ENCODE results near the gene NEK7.
"Not testable (repeated sequence)": the region's sequence is repeated elsewhere in the genome, so short reads cannot be mapped to it uniquely, and the experiment has no call there.

NEK7 gene

DNA sequence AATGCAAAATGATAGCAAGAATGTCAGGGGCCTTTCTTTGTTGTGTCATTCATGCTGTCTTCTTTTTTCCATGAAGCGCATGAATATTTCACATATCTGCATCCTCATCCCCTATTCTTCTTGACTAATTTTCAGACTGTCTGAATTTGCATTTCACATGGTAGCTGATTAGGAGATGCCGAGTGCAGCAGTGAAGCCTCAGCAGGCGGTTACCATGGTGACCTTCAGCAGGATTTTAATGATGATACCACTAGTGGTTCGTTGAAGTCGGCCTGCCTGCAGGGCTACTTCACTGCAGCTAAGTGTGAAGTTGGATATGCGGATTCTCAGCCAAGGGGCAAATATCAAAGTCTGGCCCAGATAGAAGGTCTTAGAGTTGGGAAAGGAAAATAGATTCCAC is 141.8 kb downstream of the NEK7 start:
- DNase-seq: no peak

GRCh38 chr1:198300451-198300850 is 143.7 kb downstream of the NEK7 start:
- DNase-seq: no peak

GRCh38 chr1:198304431-198304830 is 147.6 kb downstream of the NEK7 start:
- no peak for DNase-seq

- not testable (repeated sequence) for DNase-seq
Observed at GRCh38 chr1:198314817-198315216, 158.0 kb downstream of the NEK7 start.

DNA sequence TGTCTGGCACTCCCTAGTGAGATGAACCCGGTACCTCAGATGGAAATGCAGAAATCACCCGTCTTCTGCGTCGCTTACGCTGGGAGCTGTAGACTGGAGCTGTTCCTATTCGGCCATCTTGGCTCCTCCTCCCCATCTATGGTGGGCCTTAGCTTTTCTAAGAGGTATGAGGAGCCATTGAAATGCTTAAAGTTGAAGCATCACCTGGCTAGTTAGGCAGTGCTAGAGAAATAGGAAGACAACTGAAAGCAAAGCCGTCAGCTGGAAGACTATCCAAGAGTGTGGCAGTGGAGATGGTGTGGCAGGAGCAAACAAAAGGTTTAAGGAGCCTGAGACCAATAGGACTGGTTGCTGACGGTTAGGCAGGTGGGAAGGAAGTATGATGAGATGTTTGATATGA is 158.5 kb downstream of the NEK7 start:
- DNase-seq: not testable (repeated sequence)

- no peak for DNase-seq
Observed at GRCh38 chr1:198316546-198317100, 159.8 kb downstream of the NEK7 start.

GRCh38 chr1:198318085-198318484 is 161.3 kb downstream of the NEK7 start:
- peak; percentile 20 to 23 for DNase-seq

DNA sequence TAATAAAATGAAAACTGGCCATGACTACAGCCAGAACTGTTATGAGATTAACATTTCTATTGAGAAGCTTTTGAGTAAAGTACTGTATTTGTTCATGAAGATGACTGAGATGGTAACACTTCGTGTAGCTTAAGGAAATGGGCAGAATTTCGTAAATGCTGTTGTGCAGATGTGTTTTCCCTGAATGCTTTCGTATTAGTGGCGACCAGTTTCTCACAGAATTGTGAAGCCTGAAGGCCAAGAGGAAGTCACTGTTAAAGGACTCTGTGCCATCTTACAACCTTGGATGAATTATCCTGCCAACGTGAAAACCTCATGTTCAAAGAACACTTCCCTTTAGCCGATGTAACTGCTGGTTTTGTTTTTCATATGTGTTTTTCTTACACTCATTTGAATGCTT is 164.0 kb downstream of the NEK7 start:
- DNase-seq: peak; percentile 43 to 45

DNA sequence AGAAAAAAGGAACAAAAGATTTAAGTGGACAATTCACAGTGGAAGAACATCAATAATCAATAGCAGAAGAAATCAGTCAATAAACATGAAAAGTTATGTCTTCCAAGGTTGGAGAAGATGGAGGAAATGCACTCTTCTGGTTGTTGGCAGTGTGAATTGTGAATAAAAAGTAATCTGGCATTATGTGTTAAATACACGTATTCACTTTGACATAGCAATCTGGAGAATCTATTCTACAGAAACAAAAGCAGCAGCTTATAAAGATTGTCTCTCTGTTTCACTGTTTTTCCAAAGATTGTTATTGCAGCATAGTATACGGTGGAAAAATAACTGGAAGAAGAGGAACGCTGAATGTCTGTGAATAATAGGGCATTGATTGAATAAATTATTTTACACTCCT is 169.4 kb downstream of the NEK7 start:
- no peak for DNase-seq

DNA sequence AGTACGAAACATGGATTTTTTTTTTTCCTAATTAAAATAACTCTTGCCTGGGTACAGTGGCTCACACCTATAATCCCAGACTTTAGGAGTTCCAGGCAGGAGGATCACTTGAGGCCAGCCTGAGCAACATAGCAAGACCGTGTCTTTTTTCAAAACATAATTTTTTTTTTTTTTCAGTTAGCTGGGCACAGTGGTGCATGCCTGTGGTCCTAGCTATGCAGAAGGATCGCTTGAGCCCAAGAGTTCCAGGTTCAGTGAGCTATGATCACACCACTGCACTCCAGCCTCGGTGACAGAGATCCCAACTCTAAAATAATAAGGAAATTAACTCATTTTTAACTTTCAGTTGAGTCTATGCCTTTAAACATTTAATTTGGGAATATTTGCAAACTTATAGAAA is 170.1 kb downstream of the NEK7 start:
- no peak for DNase-seq

DNA sequence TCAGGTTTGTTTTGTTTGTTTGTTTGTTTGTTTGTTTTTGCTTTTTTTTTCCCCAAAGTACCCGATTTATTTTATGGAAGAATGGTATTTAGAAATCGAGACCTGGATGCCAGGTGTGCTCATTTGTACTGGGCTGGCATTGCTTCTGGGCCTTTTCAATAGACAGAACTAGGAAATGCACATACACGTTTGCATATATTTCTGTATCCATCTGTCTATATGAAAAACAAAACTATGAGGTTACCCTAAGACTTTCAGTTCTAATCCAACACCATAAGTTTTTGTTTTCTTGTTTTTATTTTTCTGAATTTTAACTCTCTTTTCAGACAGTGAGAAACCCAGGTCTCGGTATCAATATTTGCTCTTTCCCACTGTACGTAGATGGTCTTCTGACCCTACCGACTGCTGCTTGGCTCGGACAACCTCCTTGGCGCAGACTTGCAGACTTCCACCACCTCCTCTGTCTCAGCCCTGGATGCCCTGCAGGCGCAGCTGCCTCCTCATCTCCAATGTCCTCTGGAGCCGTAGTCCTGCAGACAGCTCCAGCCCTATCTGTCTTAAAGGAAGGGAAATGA is 171.7 kb downstream of the NEK7 start:
- DNase-seq: no peak

DNA sequence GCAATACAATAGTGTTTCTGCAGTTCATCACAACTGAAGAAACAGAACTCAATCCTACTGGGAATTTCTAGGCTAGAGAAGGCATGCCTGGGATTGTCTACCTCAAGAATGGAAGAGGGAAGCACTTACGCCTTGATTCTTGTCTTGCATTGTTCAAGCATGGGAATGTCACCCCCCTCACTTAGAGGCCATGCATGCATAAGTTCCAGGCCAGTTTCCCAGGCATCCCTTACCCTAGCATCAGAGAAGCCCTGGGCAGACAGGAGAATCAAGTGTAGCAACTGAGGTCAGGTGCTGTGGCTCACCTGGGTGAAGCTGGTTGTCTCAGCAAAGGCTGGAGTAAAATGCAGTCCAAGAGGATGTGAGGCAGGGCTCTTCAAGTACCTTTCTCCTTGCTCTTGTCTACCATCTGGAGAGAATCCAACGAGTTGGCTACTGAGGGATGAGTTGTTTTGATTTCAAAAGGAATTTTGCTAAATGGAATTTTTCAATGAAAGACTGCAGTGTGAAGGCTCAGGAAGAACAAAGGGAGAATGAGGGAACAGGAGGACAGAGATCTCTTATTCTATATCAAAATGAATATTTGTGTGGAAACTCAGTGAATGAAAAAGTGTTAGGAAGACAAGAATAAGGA is 174.3 kb downstream of the NEK7 start:
- DNase-seq: no peak

GRCh38 chr1:198333744-198334143 is 176.9 kb downstream of the NEK7 start:
- DNase-seq: no peak

- DNase-seq: no peak
Observed at GRCh38 chr1:198335663-198336062, 178.9 kb downstream of the NEK7 start.

GRCh38 chr1:198337886-198338285 is 181.1 kb downstream of the NEK7 start:
- DNase-seq: no peak

DNA sequence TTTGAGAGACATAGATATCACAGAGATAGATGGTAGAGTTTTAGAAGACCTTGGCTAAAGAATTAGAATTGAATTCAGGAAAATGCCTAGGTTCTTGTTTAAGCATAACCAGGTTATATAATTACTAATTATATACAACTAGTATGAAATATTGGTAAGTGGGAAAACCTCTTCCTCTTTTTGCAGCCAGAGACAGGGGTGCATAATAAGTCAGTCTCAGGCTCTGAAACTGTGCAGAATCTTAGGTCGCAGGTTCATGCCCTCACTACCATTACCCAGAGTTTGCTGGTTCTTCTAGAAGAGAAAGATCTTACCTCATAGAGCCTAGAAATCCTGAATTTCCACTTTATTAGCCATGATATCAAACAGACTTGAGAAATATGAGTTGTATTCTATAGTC is 183.3 kb downstream of the NEK7 start:
- DNase-seq: no peak

- DNase-seq: no peak
Observed at GRCh38 chr1:198346178-198346577, 189.4 kb downstream of the NEK7 start.

- DNase-seq: no peak
Observed at GRCh38 chr1:198350456-198350855, 193.7 kb downstream of the NEK7 start.

- no peak for DNase-seq
Observed at GRCh38 chr1:198352975-198353695, 196.3 kb downstream of the NEK7 start.

DNA sequence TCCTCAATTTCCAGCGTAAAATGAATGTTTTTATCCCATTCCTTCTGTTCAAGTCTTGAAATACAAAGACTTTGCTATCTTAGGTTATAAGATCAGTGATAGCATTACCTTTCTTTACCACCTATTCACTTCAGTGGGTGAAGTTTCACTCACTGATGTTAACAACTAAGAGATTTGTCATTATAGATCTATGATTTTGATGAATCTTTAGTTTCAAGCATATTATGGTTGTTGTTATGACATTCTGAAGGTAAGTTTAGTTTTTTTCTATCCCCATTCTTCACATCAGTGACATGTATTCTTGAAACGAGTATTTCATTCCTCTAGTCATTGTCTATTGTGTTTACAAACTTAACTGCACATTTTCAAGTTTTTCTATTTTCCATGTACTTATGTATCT is 201.1 kb downstream of the NEK7 start:
- DNase-seq: no peak

DNA sequence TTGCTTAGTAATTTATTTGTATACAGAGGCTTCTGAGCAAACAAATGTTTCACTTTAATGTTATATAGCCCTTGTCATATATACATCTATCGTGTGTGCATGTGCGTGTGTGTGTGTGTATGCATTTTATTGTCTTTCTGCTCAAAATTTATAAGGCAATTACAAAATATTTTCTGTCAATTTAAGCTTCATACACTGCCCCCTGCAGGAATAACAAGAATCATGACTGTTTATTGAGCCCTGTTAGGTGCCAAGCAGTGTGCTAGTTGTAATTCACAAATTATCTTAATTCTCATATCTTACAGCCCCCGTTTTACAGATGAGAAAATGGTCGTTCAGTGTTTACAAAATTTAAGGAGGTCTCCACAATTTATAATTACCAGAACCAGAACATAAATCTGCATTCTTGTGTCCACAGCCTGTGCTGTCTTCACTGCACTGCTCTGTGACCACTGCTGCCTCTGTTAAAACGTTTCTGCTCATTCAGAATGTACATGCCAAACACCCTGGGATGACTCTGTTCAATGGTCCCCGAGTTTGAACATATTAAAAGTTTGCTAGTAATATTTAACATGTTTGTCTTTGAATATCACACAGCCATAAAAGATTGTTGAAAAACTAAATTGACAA is 202.3 kb downstream of the NEK7 start:
- peak; percentile 8 to 23 for DNase-seq

- no peak for DNase-seq
Observed at GRCh38 chr1:198360208-198360729, 203.5 kb downstream of the NEK7 start.

- DNase-seq: peak; percentile 33 to 59
Observed at GRCh38 chr1:198361237-198361767, 204.5 kb downstream of the NEK7 start.

Measured in inflammatory macrophage treated with lipopolysaccharide for 1 hour (primary cell).